ENCODE results near the gene P3H4. TPM values are rescaled to one million over a fixed set of nuclear protein-coding genes. Genes with fewer than 3 reads are reported as not detected.

Gene P3H4
- total RNA-seq, 1 experiment from 2014 or later: 24.0 TPM

GRCh38 chr17:41763327-41763726, 48.4 kb downstream of the P3H4 start:
- Mint-ChIP-seq H3K36me3 (ENCODE audit: insufficient read depth in 1 of 3, low read depth in 3 of 3) (peaks cover 57 to 90% (median 87%) of the 10 kb centered on the region in 3 experiments), H3K27ac (no peak overlapping the region; a peak in 1 of 7 replicates), H3K4me3 (no peak overlapping the region), H3K27me3 (ENCODE audit: low read depth) (no peaks in the 10 kb centered on the region), H3K4me1 (no peaks in the 10 kb centered on the region), H3K9me3 (no peaks in the 10 kb centered on the region)
- Histone ChIP-seq H2BK120ac (ENCODE audit: low read depth, low read length, poor library complexity, severe bottlenecking) (no peak overlapping the region), H3K9me3 (ENCODE audit: control insufficient read depth, low read depth, low read length) (no peaks in the 10 kb centered on the region), H3K56ac (ENCODE audit: insufficient read length, low read depth, low read length) (no peak overlapping the region), H2BK12ac (ENCODE audit: insufficient read length, low read depth, low read length) (no peak overlapping the region), H3K14ac (ENCODE audit: insufficient read depth, low read length) (no peak overlapping the region), H2BK5ac (ENCODE audit: insufficient read length, low read length) (no peak overlapping the region), H4K8ac (replicated peaks; ENCODE audit: insufficient read length, low read depth, low read length) (no peak overlapping the region), H3K4me2 (ENCODE audit: insufficient read depth, insufficient read length, low read length) (no peak overlapping the region), H3K79me2 (ENCODE audit: insufficient read depth, low read length) (no peaks in the 10 kb centered on the region), H3K18ac (ENCODE audit: insufficient read length, low read depth, low read length) (no peak overlapping the region), H4K91ac (ENCODE audit: insufficient read length, low read depth, low read length) (no peak overlapping the region), H2AFZ (ENCODE audit: low read length) (no peak overlapping the region), H2BK15ac (ENCODE audit: low read depth, low read length) (no peak overlapping the region), H4K20me1 (ENCODE audit: control insufficient read depth, insufficient read depth, insufficient read length) (no peaks in the 10 kb centered on the region), H3K23me2 (ENCODE audit: insufficient read length, low read depth, low read length, poor library complexity, severe bottlenecking) (no peaks in the 10 kb centered on the region), H3K27ac (ENCODE audit: insufficient read length, low read depth, low read length) (no peak overlapping the region), H3K9ac (ENCODE audit: extremely low read depth, insufficient read length, low read length) (no peak overlapping the region), H3K4ac (ENCODE audit: low read depth, low read length) (no peak overlapping the region), H2BK20ac (ENCODE audit: low read depth, low read length, poor library complexity, severe bottlenecking) (no peak overlapping the region), H3K79me1 (ENCODE audit: insufficient read depth, low read depth, low read length, poor library complexity, severe bottlenecking) (no peaks in the 10 kb centered on the region), H4K5ac (ENCODE audit: insufficient read length, low read depth, low read length) (no peak overlapping the region), H3K4me1 (ENCODE audit: insufficient read depth, low read length) (no peaks in the 10 kb centered on the region), H3T11ph (ENCODE audit: low read length) (no peak overlapping the region), H2AK5ac (ENCODE audit: insufficient read length, low read length) (no peak overlapping the region), H3K23ac (ENCODE audit: insufficient read length, low read depth, low read length) (no peak overlapping the region), H3K27me3 (ENCODE audit: insufficient read depth, low read length) (no peaks in the 10 kb centered on the region)
- no peak for DNase-seq
- no peak for TF ChIP-seq CTCF (conservative IDR thresholded peaks at IDR 0.05)
- no CpG with 5 or more reads among the region's 8 CpGs for WGBS (ENCODE audit: extremely low coverage, insufficient read length, low lambda C conversion rate)

All from H9 (cell line).